Mammary epithelial cell (primary cell): ENCODE data around the gene ENOX1.

Source experiments
- CTCF ChIP-seq, 2 donors: IDR thresholded peaks in 1 of 2; conservative IDR thresholded peaks in 1 of 2; 2 replicates each; pipeline ENCODE4 v1.5.1; 2011 to 2012; ENCODE audit warnings: inconsistent platforms in 2 of 2, low read length in 2 of 2, mild to moderate bottlenecking in 2 of 2, control low read depth in 1 of 2, low read depth in 1 of 2; ENCODE audit not compliant: insufficient read depth in 1 of 2; ENCODE audit errors: extremely low read depth in 1 of 2
- EZH2 ChIP-seq: IDR thresholded peaks from 2 replicates; pipeline ENCODE4 v1.6.1; 2012; ENCODE audit warnings: low read length, inconsistent platforms, borderline replicate concordance

GRCh38 chr13:43800828-43801227 lies 14.1 kb upstream of the ENOX1 start:
- TF ChIP-seq CTCF (conservative IDR thresholded peaks at IDR 0.05 in 1 of 2, IDR thresholded peaks at IDR 0.05 in 1 of 2; ENCODE audit: extremely low read depth in 1 of 2, insufficient read depth in 1 of 2, low read depth in 1 of 2, low read length in 2 of 2) (no peak), EZH2 (no peak)
